Vagina (tissue), 2 donors: ENCODE data around the gene C1orf105. TPM values are rescaled to one million over a fixed set of nuclear protein-coding genes. Genes with fewer than 3 reads are reported as not detected.

Source experiments
- DNase-seq, 2 donors: peaks; one replicate each; pipeline ENCODE4 v3.0.0-alpha.2; 2017; ENCODE audit errors: extremely low spot score in 2 of 2
- H3K27ac ChIP-seq: fragments of 200-600 bp; sonication (generic); one replicate; pipeline ENCODE4 v1.5.1; 2019
- H3K27me3 ChIP-seq: fragments of 200-600 bp; sonication (generic); one replicate; pipeline ENCODE4 v1.5.1; 2019
- H3K36me3 ChIP-seq, 2 donors: fragments of 200-600 bp; sonication (generic); one replicate each; pipeline ENCODE4 v1.5.1; 2017 to 2019
- H3K4me1 ChIP-seq: fragments of 200-600 bp; sonication (generic); one replicate; pipeline ENCODE4 v1.5.1; 2019
- H3K4me3 ChIP-seq, 2 donors: fragments of 200-600 bp; sonication (generic); 1 replicate in 1 of 2; 2 replicates in 1 of 2; pipeline ENCODE4 v1.5.1; 2016 to 2019
- H3K9me3 ChIP-seq: fragments of 200-600 bp; sonication (generic); one replicate; pipeline ENCODE4 v1.5.1; 2019
- CTCF ChIP-seq, 3 experiments: fragments of 450-650 bp in 2 of 3; fragments of 200-600 bp in 1 of 3; sonication (generic) in 1 of 3; IDR thresholded peaks; one replicate each; pipeline ENCODE4 v1.5.1; 2017 to 2019; ENCODE audit warnings: antibody characterized with exemption in 3 of 3, mild to moderate bottlenecking in 2 of 3, moderate library complexity in 2 of 3
- POLR2A ChIP-seq, 2 donors: fragments of 450-650 bp; IDR thresholded peaks; one replicate each; pipeline ENCODE4 v1.6.1; 2017; ENCODE audit warnings: antibody characterized with exemption in 2 of 2, mild to moderate bottlenecking in 2 of 2, moderate library complexity in 2 of 2
- POLR2AphosphoS5 ChIP-seq, 2 donors: sonication (generic); formaldehyde crosslinking; IDR thresholded peaks; one replicate each; pipeline ENCODE4 v1.9.0; 2017; ENCODE audit warnings: antibody characterized with exemption in 2 of 2, mild to moderate bottlenecking in 2 of 2, low read depth in 1 of 2; ENCODE audit not compliant: insufficient read depth in 1 of 2
- intact Hi-C: fragments of 100-400 bp; cut with DNase I; formaldehyde crosslinking; loops from one replicate; pipeline ENCODE4 v1.15.1; 2023
- total RNA-seq: library from RNA; depleted of rRNA; stranded (reverse); fragments of >200 nt; gene quantifications from one replicate; pipeline ENCODE4 v1.2.3, GENCODE V29; 2016

The C1orf105 gene
- total RNA-seq, 1 donor from 2014 or later: not detected

- Histone ChIP-seq H3K36me3 (no peaks in the 10 kb centered on the region), H3K9me3 (no peaks in the 10 kb centered on the region), H3K4me3 (no peak overlapping the region), H3K27ac (no peak overlapping the region), H3K4me1 (no peaks in the 10 kb centered on the region), H3K27me3 (no peaks in the 10 kb centered on the region)
- no peak for DNase-seq
- no peak for TF ChIP-seq CTCF (IDR thresholded peaks at IDR 0.05)
- no peak for TF ChIP-seq POLR2A (IDR thresholded peaks at IDR 0.05)
- no peak for TF ChIP-seq POLR2AphosphoS5 (IDR thresholded peaks at IDR 0.05; ENCODE audit: insufficient read depth in 1 of 2, low read depth in 1 of 2)
- intact Hi-C loops: no loop called here
Measured at GRCh38 chr1:172377565-172377964, 42.9 kb upstream of the C1orf105 start.

GRCh38 chr1:172378109-172378760 lies 42.2 kb upstream of the C1orf105 start:
- TF ChIP-seq POLR2AphosphoS5 (IDR thresholded peaks at IDR 0.05; ENCODE audit: insufficient read depth in 1 of 2, low read depth in 1 of 2): no peak
- no peak for TF ChIP-seq CTCF (IDR thresholded peaks at IDR 0.05)
- TF ChIP-seq POLR2A (IDR thresholded peaks at IDR 0.05): no peak
- Histone ChIP-seq H3K36me3 (no peaks in the 10 kb centered on the region), H3K4me3 (no peak overlapping the region), H3K9me3 (no peaks in the 10 kb centered on the region), H3K27ac (no peak overlapping the region), H3K27me3 (no peaks in the 10 kb centered on the region), H3K4me1 (no peaks in the 10 kb centered on the region)
- intact Hi-C loops: no loop called here
- no peak for DNase-seq

DNA sequence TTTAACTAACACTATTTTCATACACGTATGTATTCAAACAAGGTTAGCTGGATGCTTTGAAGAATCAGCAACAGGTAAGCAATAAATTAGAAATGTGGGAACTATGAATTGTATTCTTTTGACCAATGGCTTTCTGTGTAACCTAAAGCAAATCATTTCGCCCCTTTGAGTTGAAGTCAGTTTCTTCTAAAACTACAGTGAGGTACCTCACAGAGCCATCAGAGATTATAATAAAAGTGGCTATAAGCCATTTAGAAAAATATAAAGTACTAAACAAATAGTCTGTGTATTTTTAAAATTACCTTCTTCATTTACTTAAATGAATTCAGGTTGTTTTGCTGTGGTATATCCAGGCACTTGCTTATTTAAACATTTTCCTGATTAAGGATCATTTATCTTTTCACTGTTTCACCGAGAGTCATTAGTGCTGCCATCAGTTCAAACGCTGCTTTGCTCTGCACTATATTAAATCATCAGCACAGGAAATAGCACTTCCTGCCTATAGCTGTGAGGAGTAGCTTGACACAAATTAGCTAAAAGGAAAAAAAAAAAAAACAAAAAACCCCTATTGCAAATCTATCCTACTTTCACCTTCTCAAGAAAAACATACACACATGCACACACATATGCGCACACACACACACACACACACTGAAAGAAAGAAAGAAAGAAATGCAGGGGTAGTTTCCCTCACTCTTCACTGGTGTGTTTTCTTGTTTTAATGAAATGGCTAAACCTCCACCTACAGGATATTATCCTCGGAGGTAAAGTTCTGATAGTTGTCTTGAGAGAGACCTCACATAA lies 39.8 kb upstream of the C1orf105 start:
- Histone ChIP-seq H3K9me3 (no peaks in the 10 kb centered on the region), H3K27me3 (no peaks in the 10 kb centered on the region), H3K4me3 (no peak overlapping the region), H3K4me1 (no peaks in the 10 kb centered on the region), H3K27ac (no peak overlapping the region), H3K36me3 (no peaks in the 10 kb centered on the region)
- intact Hi-C loops: no loop called here
- no peak for DNase-seq
- TF ChIP-seq POLR2A (IDR thresholded peaks at IDR 0.05) (no peak), POLR2AphosphoS5 (IDR thresholded peaks at IDR 0.05; ENCODE audit: insufficient read depth in 1 of 2, low read depth in 1 of 2) (no peak), CTCF (IDR thresholded peaks at IDR 0.05) (no peak)

DNA sequence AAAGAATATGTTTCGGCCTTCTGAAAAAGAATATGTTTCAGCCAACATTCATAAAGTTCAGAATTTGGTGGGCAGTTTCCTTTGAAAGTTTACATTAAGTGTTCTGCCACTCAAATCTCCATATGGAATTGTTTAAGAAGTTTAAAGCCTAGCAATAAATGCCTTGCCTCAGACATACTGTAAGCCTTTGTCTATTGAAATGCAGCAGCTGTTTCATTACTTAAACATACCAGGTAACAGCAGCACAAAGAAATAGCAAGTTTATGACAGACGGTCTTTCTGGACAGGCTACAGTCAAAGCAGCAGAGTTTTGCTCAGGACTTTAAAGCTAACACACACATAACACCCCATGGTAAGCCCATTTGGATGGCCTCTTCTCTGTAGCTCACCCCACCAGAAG lies 38.5 kb upstream of the C1orf105 start:
- no peak overlapping the region for H3K4me3 ChIP-seq
- TF ChIP-seq POLR2A (IDR thresholded peaks at IDR 0.05): no peak
- TF ChIP-seq CTCF (IDR thresholded peaks at IDR 0.05): no peak
- TF ChIP-seq POLR2AphosphoS5 (IDR thresholded peaks at IDR 0.05; ENCODE audit: insufficient read depth in 1 of 2, low read depth in 1 of 2): no peak
- H3K27me3 ChIP-seq: no peaks in the 10 kb centered on the region
- no peak for DNase-seq
- intact Hi-C loops: no loop called here
- H3K9me3 ChIP-seq: no peaks in the 10 kb centered on the region
- no peak overlapping the region for H3K27ac ChIP-seq
- no peaks in the 10 kb centered on the region for H3K4me1 ChIP-seq
- no peaks in the 10 kb centered on the region for H3K36me3 ChIP-seq

DNA sequence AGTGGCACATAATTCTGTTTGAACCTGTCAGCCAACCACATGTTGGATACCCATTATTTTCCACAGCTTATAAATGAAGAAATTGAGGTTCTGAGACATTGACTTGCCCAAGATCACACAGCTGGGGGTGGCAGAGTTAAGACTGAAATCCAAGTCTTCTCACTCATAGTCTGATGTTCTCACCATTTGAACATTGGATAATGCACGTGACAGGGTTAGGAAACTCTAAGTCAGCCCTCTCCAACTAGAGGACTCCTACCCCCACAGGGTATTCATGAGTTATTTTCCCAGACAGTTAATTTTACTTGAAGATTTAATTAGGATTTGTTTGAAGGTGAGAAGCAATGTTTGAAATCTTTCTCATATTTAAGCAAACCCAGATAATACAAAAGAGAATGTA lies 38.1 kb upstream of the C1orf105 start:
- TF ChIP-seq POLR2AphosphoS5 (IDR thresholded peaks at IDR 0.05; ENCODE audit: insufficient read depth in 1 of 2, low read depth in 1 of 2) (no peak), POLR2A (IDR thresholded peaks at IDR 0.05) (no peak), CTCF (IDR thresholded peaks at IDR 0.05) (no peak)
- Histone ChIP-seq H3K9me3 (no peaks in the 10 kb centered on the region), H3K27me3 (no peaks in the 10 kb centered on the region), H3K4me3 (no peak overlapping the region), H3K27ac (no peak overlapping the region), H3K4me1 (no peaks in the 10 kb centered on the region), H3K36me3 (no peaks in the 10 kb centered on the region)
- intact Hi-C loops: no loop called here
- DNase-seq: no peak
